ENCODE results near the gene ZDHHC3. TPM values are rescaled to one million over a fixed set of nuclear protein-coding genes. Genes with fewer than 3 reads are reported as not detected.

Gene ZDHHC3
- total RNA-seq, 1 experiment from 2014 or later, result 58.0 TPM

GRCh38 chr3:44903751-44904150, 72.2 kb downstream of the ZDHHC3 start (continued):
- no peak for TF ChIP-seq AFF4 (CRISPR knock-in tag; IDR thresholded peaks at IDR 0.05; ENCODE audit: borderline replicate concordance)
- no peak for TF ChIP-seq GRHL2 (CRISPR knock-in tag; IDR thresholded peaks at IDR 0.05; ENCODE audit: insufficient replicate concordance, severe bottlenecking)
- TF ChIP-seq MYBL2 (CRISPR knock-in tag; IDR thresholded peaks at IDR 0.05), result no peak
- TF ChIP-seq EMX1 (CRISPR knock-in tag; IDR thresholded peaks at IDR 0.05), result no peak
- TF ChIP-seq KAT7 (CRISPR knock-in tag; IDR thresholded peaks at IDR 0.05; ENCODE audit: borderline replicate concordance), result no peak
- TF ChIP-seq ZMAT4 (CRISPR knock-in tag; IDR thresholded peaks at IDR 0.05), result no peak
- no peak for TF ChIP-seq ZNF512 (CRISPR knock-in tag; IDR thresholded peaks at IDR 0.05; ENCODE audit: borderline replicate concordance)
- no peak for TF ChIP-seq HMGA2 (CRISPR knock-in tag; IDR thresholded peaks at IDR 0.05)
- TF ChIP-seq ZNF121 (CRISPR knock-in tag; IDR thresholded peaks at IDR 0.05), result no peak

- Mint-ChIP-seq H3K4me1 (peaks cover 15% of the 10 kb centered on the region), H3K27ac (no peak overlapping the region), H3K36me3 (no peaks in the 10 kb centered on the region), H3K4me3 (no peak overlapping the region), H3K27me3 (ENCODE audit: low read depth) (peaks cover 9% of the 10 kb centered on the region), H3K9me3 (peaks cover 18% of the 10 kb centered on the region)
- ChIA-PET POLR2A (no interaction called here), CTCF (no interaction called here)
- DNase-seq (ENCODE audit: low spot score) (no peak), ATAC-seq (no peak)
- TF ChIP-seq ATF6 (CRISPR knock-in tag; IDR thresholded peaks at IDR 0.05) (no peak), ZNF263 (CRISPR knock-in tag; IDR thresholded peaks at IDR 0.05; ENCODE audit: low read depth) (no peak)
Observed at GRCh38 chr3:44903314-44903713, 72.7 kb downstream of the ZDHHC3 start.

- POLR2A ChIA-PET, result no interaction called here
- TF ChIP-seq ZSCAN18 (CRISPR knock-in tag; IDR thresholded peaks at IDR 0.05) (no peak), SMAD4 (CRISPR knock-in tag; IDR thresholded peaks at IDR 0.05) (no peak), ZNF232 (CRISPR knock-in tag; IDR thresholded peaks at IDR 0.05) (no peak), FOXJ3 (CRISPR knock-in tag; IDR thresholded peaks at IDR 0.05; ENCODE audit: borderline replicate concordance) (no peak), IRF2 (CRISPR knock-in tag; IDR thresholded peaks at IDR 0.05; ENCODE audit: borderline replicate concordance, low read depth) (no peak), FOXP4 (CRISPR knock-in tag; IDR thresholded peaks at IDR 0.05) (no peak), PRRX2 (CRISPR knock-in tag; IDR thresholded peaks at IDR 0.05) (no peak), USF1 (CRISPR knock-in tag; IDR thresholded peaks at IDR 0.05) (no peak), ZBTB43 (CRISPR knock-in tag; IDR thresholded peaks at IDR 0.05) (no peak), SMAD3 (CRISPR knock-in tag; IDR thresholded peaks at IDR 0.05; ENCODE audit: borderline replicate concordance) (no peak)
Observed at GRCh38 chr3:44902628-44903027, 73.3 kb downstream of the ZDHHC3 start.

More at GRCh38 chr3:44902628-44903027, 73.3 kb downstream of the ZDHHC3 start:
- no peak for DNase-seq (ENCODE audit: low spot score)
- peaks cover 16% of the 10 kb centered on the region for H3K4me1 Mint-ChIP-seq
- peaks cover 9% of the 10 kb centered on the region for H3K27me3 Mint-ChIP-seq (ENCODE audit: low read depth)
- no peak overlapping the region for H3K4me3 Mint-ChIP-seq
- CTCF ChIA-PET, result interaction anchor here (2.0 kb wide), 1 partner anchor 12 kb away, joined by 6 read pairs; no protein-coding TSS in a partner anchor
- no peaks in the 10 kb centered on the region for H3K36me3 Mint-ChIP-seq
- H3K9me3 Mint-ChIP-seq, result peaks cover 18% of the 10 kb centered on the region
- ATAC-seq, result no peak
- no peak overlapping the region for H3K27ac Mint-ChIP-seq
